T-helper 22 cell (primary cell): Measurements from ENCODE around the gene RCAN1.
"Not testable (repeated sequence)": the region's sequence is repeated elsewhere in the genome, so short reads cannot be mapped to it uniquely, and the experiment has no call there.

Experiments
- DNase-seq: peaks from one replicate; pipeline ENCODE4 v3.0.0-alpha.2; 2020; ENCODE audit warnings: low read depth

Gene RCAN1

DNA sequence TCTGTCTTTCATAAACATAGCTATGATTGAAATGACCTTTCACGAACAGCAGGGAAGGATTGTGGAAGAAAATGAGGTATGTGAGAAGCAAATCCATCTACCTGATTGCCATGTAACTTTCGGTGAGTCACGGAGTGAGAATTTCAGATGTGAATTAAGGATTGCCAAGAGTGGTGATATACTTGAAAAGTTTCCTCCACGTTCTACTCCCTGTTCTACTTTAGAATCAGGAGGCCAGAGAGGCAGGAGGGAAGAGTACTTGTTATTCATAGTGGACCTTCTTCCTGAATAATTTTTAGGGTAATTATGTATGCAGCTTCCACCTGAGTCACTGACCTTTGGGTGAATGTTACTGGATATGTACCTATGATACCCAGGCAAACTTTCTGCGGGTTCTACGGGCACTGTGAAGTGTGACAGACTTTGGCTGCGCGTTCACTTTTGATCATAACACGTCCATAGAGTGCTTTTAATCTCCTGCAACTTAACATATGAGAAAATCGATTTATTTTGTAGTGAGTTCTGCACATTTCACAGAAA is 100.3 kb downstream of the RCAN1 start:
- no peak for DNase-seq

DNA sequence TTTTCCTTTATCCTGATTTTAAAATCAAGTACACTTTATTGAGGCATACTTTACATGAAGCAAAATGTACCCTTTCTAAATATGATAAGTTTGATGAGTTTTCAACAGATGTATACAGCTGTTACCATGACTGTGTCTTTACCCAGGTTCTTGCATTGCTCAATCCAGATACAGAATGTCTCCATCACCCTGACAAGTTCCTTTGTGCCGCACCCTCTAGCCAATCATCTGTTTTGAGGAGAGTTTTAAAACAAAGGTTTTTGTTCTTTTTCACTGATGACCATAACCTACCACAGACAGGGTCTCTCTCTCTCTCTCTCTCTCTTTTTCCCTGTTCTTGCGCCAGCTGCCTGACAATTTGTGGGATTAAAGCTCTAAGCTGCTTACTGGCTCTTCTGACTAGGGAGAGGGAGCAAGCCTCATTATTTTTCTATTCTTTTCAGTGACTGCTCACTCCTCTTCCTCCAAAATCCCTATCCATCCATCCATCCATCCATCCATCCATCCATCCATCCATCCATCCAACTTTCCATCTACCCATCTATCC is 101.7 kb downstream of the RCAN1 start:
- no peak for DNase-seq

DNA sequence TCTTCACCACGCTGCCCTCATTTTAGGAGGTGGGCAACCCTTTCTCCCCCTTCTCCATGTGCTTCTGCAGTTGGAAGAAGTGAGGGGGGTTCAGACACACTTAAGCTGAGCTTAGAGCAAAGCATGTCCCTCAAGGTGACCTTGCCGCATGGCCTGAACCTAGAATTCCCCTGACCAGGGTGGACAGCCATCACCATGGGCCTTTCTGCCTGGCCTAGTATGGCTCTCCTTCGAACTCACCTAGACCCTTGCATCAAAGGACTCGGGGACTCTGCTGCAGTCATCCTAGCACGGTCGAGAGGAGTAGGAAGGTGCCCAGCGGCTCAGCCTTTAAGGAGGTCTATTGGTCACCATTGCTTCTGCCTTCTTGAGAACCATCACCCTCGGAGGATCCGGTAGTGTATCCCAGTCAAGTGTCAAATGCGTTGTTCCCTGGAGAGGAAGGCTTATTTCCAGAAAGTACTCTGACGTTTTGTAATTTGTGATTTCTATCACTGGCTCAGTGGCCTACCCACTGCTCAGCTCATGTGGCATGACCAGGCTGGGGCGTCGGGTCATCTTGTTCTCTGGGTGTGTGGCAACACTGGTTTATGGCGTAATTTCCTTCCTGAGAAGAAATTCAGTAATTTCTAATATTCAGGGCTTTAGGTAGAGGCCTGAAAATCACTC is 103.0 kb downstream of the RCAN1 start, which contains the start of gene KCNE1:
TSS of gene KCNE1 (minus strand) at position 424 of the 669 bp plus-strand sequence. CDS start 62,576 bp downstream, outside the sequence.
- no peak for DNase-seq

DNA sequence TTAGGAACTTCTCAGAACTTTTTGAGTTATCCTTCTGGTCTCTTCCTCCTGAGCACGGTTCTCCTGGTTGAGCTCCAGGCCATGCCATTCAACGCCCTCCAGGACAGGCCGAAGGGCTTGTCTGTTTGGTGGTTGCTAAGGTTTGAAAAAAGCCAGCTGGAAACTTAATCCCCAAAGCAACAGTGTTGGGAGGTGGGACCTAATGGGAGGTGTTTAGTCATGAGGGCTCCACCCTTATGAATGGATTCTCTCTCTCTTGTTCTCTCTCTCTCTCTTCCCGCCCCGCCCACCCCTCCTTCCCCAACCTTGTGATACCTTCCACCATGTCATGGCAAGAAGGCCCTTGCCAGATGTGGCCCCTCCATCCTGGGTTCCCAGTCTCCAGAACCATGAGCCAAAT is 103.7 kb downstream of the RCAN1 start:
- DNase-seq = no peak

DNA sequence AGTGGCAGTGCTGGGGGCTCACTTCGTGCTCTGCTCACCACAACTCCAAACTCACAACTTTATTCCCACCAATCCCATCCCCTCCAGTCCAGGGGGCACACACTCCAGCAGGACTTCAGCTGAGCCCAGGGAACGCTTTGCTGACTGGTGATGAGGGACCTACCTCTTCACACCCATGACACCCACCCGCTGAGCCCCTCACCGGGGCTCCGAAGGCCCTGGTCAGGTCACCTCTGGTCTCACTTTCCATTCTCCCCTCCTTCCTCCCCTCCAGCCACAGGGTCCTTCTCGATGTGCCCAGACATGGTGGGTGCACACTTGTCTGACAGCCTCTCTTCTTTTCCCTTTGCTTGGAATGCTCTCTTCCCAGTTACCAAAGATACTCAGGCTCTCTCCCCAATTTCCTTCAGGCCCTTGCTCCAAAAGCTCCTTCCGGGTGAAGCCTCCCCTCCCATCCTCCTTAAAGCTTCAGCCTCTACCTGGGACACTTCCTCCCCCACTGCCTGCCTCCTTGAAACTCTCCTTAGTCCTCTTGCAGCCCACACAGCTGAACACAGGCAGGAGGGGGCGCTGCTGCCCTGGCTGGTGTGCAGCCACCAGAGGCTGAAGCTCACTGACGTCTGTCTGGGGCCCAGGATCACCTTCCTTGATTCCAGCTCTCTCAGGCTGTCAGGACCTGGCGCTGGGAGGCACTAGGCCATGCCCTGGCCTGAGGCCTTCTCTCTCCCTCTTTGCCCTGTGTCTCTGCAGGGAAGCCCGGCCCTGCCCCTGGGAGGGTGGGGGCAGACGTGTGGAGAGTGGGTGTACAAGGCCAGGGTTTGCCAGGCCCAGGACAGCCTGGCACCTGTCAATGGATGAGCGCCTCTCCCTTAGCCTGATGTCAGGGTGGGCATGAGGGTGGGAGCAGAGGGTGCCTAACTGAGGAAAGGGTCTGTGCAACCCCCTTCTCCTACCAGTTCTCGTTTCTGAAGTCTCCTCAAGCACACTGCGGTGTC is 104.5 kb downstream of the RCAN1 start:
- no peak for DNase-seq

DNA sequence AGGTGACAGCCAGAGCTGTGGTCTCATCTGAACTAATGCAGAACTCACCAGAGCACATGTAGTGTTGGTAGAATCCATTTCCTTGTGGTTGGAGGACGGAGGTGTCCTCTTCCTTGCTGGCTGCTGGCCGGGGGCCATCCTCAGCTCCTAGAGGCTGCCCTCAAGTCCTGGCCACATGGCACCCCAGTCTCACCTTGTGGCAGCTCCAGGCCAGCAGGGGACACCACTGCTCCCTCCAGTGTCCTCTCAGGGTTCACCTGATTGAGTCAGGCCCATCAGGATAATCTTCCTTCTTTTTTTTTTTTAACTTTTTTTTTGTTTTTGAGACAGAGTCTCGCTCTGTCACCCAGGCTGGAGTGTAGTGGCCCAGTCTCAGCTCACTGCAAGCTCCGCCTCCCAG is 105.8 kb downstream of the RCAN1 start:
- no peak for DNase-seq

DNA sequence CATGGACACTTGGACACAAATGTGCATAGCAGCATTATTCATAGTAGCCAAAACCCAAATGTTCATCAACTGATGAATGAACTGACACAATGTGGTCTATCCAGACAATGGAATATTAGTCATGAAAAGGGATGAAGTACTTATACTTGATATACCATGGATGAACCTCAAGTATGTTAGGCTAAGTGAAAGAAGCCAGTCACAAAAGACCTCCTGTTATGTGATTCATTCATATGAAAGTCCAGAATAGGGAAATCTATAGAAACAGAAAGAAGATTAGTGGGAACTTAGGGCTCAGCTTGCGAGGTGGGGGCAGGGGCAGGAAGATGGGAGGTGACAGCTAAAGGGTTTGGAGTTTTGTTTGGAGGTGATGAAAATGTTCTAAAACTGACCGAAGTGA is 110.3 kb downstream of the RCAN1 start:
- no peak for DNase-seq

DNA sequence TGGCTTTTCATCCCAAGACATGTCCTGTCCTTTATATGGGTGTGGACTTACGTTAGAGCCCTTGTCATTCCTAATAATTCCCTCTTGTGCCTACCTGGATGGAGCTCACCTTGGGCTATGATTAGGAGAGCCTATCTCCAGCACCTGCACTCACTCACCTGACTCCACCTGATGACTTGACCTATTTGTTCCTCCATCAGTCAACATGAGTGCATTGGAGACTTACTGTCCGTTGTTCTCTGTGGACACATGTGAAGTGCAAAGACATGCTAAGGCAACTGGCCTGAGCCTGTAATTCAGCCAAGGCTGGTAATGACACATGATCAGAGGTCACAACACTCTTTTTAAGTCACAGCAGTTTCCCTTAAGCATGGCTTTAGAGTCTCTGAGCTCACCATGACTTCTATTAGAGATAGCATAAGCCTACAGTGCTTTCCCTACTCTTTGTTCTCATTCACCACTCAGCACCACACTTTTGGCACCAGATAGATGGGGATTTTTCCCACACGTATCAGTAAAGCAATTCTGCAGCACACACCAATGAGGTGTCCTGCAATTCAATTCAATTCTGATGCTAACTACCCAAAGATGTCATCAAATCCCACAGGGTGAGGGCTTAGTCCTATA is 112.3 kb downstream of the RCAN1 start:
- no peak for DNase-seq

DNA sequence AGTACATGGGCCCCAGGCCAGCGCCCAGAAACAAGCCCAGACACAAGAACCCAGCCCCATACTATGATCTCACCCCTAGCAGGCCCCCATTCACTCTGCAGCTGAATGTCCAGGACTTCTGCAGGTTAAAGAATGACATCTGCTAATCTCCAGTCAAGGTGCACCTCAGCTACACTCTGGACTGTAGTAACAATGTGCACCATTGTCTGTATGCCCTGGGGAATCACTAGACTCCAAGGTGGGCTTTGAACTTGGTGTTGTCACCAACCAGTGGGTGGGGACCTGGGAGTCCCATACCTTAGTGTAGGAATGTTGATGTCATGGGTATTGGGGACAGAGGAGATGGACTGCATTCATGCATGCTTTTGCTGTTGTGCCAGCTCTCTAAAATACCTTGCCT is 113.2 kb downstream of the RCAN1 start:
- DNase-seq = no peak

DNA sequence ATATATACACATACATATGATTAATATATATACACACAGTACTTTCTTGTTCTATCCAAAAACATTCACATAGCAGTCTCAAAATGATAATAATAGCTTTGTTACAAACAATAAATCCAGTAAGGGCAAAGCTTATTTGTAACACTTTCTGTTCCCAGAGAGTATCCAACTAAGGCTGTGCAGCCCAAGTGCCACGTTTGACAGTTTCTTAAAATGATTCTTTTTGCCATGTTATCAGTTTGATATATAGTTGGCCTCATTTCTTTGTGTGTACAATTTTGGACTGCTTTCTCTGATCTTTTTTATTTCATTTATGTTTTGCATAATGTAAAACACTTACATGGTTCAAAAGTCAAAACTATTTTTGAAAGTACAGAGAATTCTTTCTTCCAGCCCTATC is 114.7 kb downstream of the RCAN1 start:
- DNase-seq = no peak

DNA sequence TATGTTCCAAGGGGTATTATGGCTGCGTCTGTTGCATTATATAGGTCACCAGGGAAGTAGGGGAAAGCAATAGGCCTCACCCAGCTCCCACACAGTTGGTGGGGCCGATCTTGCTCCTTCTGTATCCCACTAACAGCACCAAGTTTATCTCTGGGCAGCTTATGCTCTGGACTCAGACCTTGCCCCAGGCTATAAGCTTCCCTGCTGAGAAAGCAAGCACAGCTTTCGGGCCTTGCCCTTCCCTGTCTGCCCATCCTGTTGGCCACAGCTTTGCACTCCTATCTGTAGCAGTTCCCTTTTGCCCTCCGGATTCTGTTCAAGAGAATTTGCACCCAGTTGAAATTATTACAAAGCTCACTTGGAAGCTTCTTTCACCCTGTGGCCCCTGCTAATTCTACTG is 115.8 kb downstream of the RCAN1 start:
- no peak for DNase-seq

DNA sequence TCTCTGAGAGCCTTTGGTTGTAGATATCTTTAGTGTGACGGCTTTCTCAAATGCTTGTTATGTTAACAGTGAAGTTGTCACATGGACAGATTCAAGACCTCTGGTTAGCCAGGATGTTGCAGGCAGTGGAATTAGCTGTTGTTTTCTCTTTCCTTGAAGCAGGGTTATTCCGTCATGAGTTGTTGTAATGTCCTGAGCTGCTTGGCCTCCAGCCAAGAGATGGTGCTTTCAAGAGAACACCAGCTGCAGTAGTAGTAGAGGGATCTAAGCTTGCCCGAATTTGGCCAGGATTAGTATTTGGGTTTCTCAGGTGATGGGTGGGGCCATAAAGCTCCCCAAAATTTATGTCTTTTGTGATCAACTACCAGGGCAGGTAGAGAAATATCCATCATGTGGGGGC is 116.3 kb downstream of the RCAN1 start:
- DNase-seq = no peak

DNA sequence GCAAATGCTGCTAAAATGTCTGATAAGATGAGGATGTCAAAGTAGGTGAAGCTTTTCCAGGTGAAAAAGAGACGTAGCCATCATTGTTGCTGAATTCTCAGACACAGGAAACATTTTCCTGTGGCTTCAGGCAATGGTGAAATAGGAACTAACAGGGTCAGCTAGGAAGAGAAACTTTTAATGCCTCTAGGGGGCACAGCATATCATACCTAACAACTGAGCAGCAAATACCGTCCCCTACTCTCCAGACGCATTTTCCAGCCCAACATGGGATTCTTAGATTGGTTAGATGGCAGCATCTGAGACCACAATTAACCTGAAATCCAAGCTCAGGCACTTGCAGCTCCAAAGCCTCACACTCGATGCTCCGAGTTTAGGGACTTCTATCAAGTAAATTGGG is 131.1 kb downstream of the RCAN1 start:
- DNase-seq = not testable (repeated sequence)

DNA sequence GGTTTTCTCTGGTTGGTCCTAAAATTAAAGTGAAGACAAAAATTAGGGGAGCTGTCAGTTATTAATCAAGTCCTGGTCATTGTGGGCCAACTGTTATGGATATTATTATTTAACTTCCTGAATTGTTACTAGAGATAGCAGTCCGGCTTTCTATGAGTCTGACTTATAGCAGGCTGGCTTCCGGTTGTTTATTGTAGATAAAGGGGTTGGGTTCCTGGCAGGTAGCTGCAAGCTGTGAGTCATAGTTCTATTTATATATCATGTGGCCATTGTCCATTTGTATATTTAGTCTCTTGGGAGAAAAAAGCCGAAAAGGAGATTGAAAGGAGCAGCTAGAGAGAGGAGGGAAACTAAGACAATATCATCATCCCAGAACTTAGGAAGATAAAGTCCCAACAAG is 131.5 kb downstream of the RCAN1 start:
- not testable (repeated sequence) for DNase-seq

DNA sequence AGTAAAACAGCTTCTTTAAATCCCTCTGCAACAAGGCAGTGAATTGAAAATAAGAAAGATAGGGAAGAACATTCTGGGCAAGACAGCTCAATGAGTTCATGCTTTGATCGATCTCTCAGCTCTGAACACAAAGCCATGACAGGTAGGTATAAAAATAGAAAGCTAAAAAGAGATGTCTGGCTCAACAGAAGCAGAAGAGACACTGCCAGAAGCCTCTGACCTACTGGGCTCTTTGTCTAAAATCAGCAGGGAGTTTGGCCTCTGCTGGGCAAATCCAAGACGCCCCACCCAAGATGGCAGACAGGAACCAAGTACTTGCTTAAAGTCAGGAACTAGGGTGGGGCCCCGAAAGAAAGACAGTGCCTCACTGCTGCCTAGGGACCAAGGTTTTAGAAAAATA is 147.6 kb downstream of the RCAN1 start:
- not testable (repeated sequence) for DNase-seq
